Measurements from ENCODE around the gene FCER1G.

The FCER1G gene

DNA sequence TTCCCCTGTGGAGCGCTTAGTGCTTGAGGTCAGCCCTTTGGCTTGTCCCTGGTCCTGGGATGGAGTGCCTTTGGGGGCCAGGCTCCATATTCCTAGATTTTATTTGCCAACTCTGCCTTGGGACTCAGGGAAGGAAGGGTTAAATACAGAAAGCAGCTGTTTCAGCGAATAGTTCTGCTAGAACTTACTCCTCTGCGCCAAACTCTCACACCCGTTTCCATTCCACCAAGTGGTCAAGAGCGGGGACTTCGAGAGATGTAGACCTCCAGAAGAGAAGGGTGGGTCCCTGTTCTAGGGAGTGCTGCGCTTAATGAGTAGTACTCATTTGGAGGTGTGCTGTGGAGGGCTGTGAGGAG lies 10.1 kb downstream of the FCER1G start:
- no peak overlapping the region for H3K4me3 ChIP-seq (IDR thresholded peaks at IDR 0.05; ENCODE audit: insufficient read depth, low read depth, low read length)
- no peaks in the 10 kb centered on the region for H4K20me1 ChIP-seq (ENCODE audit: insufficient read depth)
- H2AFZ ChIP-seq (ENCODE audit: low read depth): peak overlapping the region; percentile 70
- H3K9ac ChIP-seq: no peak overlapping the region
- H3K27ac ChIP-seq: peak overlapping the region; percentile 16
- peaks cover 3% of the 10 kb centered on the region; the same call in 1 of the 2 replicates for H3K36me3 ChIP-seq (ENCODE audit: insufficient read depth)
- H3K4me1 ChIP-seq (ENCODE audit: low read depth, poor library complexity, severe bottlenecking): peaks cover 23% of the 10 kb centered on the region
- H3K27me3 ChIP-seq (ENCODE audit: insufficient read depth, low read depth): no peaks in the 10 kb centered on the region
- peaks cover 10% of the 10 kb centered on the region for H3K79me2 ChIP-seq (ENCODE audit: insufficient read depth, low read depth)
- TF ChIP-seq, protein P1, sequence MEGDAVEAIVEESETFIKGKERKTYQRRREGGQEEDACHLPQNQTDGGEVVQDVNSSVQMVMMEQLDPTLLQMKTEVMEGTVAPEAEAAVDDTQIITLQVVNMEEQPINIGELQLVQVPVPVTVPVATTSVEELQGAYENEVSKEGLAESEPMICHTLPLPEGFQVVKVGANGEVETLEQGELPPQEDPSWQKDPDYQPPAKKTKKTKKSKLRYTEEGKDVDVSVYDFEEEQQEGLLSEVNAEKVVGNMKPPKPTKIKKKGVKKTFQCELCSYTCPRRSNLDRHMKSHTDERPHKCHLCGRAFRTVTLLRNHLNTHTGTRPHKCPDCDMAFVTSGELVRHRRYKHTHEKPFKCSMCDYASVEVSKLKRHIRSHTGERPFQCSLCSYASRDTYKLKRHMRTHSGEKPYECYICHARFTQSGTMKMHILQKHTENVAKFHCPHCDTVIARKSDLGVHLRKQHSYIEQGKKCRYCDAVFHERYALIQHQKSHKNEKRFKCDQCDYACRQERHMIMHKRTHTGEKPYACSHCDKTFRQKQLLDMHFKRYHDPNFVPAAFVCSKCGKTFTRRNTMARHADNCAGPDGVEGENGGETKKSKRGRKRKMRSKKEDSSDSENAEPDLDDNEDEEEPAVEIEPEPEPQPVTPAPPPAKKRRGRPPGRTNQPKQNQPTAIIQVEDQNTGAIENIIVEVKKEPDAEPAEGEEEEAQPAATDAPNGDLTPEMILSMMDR (conservative IDR thresholded peaks at IDR 0.05; ENCODE audit: low read depth, low read length): no peak
- H3K4me2 ChIP-seq: peak overlapping the region; percentile 57

DNA sequence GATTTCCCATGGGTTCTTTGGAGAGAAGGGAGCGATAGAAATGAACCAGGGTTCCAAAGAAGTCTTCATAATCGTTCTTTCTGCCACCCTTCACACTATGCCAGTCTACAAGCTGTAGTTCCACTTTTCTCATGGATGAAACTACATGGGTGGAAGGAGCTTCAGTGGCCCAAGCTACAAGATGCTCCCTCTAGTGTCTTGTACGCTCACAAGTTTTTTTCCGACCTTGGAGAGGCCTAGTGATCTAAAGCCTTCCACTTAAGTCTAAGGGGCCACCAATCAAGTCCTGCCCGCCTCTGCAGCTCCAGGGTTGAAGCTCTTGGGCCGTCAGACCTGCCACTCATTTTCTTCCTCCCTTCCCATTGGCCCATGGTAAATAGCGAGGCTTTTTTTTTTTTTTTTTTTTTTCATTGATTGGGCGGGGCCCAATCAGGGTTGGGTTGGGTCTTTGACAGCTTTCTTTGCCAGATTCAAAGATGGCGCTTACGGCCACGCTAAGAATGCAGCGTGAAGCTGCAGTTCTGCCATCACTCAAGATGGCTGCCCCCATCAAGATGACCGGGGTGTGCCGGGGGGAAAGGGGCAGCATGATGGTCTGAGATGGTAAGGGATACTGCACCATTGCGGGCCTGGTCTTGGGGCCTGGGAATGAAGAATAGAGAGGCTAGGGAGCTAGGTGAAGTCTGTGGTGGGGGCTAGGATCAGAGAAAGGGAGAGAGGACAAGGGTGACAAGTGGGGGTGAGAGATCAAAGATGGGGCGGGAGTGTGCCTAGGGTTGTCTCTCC lies 10.6 kb downstream of the FCER1G start, which contains the start of gene TOMM40L:
Gene TOMM40L (plus strand): TSS at position 527 of the 786 bp plus-strand sequence. CDS start 430 bp downstream, outside the sequence.
- Histone ChIP-seq H3K4me1 (ENCODE audit: low read depth, poor library complexity, severe bottlenecking) (peaks cover 23% of the 10 kb centered on the region), H3K79me2 (ENCODE audit: insufficient read depth, low read depth) (peaks cover 10% of the 10 kb centered on the region), H3K36me3 (ENCODE audit: insufficient read depth) (peaks cover 3% of the 10 kb centered on the region; the same call in 1 of the 2 replicates)

DNA sequence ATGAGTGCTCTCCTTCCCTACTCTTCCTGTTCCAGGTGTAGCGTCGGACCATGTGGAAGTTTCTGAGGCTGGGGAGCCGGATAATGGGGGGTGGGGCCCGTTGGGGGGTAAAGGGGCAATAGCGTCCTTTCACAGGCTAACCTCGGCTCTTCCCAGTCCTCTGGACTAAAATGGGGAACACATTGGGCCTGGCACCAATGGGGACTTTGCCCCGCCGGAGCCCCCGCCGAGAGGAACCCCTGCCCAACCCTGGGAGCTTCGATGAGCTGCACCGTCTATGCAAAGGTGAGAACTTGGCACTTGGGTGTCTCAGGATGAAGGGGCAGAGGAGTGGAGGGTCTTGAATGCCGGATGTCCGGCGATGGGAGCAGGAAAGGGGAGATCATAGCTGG lies 11.2 kb downstream of the FCER1G start:
- no peaks in the 10 kb centered on the region for H4K20me1 ChIP-seq (ENCODE audit: insufficient read depth)
- H3K27ac ChIP-seq: peak overlapping the region; percentile 62
- peaks cover 10% of the 10 kb centered on the region for H3K79me2 ChIP-seq (ENCODE audit: insufficient read depth, low read depth)
- peak overlapping the region; percentile 72 for H3K4me2 ChIP-seq
- peak overlapping the region; percentile 79 for H3K9ac ChIP-seq
- peaks cover 3% of the 10 kb centered on the region; the same call in 1 of the 2 replicates for H3K36me3 ChIP-seq (ENCODE audit: insufficient read depth)
- H3K4me1 ChIP-seq (ENCODE audit: low read depth, poor library complexity, severe bottlenecking): peaks cover 23% of the 10 kb centered on the region
- no peaks in the 10 kb centered on the region for H3K27me3 ChIP-seq (ENCODE audit: insufficient read depth, low read depth)
- peak overlapping the region; percentile 69 for H2AFZ ChIP-seq (ENCODE audit: low read depth)
- peak overlapping the region; percentile 100 for H3K4me3 ChIP-seq (IDR thresholded peaks at IDR 0.05; ENCODE audit: insufficient read depth, low read depth, low read length)
- TF ChIP-seq, protein P1 (conservative IDR thresholded peaks at IDR 0.05; ENCODE audit: low read depth, low read length): no peak

More for the DNA sequence above, 10.6 kb downstream of the FCER1G start, which contains the start of gene TOMM40L:
- Histone ChIP-seq H2AFZ (ENCODE audit: low read depth) (peak within 1 kb of the TSS; percentile 70), H3K27ac (peak within 1 kb of the TSS; percentile 62), H3K4me3 (IDR thresholded peaks at IDR 0.05; ENCODE audit: insufficient read depth, low read depth, low read length) (peak within 1 kb of the TSS; percentile 100), H3K9ac (peak within 1 kb of the TSS; percentile 79), H3K27me3 (ENCODE audit: insufficient read depth, low read depth) (no peaks in the 10 kb centered on the region), H3K4me2 (peak within 1 kb of the TSS; percentile 72), H4K20me1 (ENCODE audit: insufficient read depth) (no peaks in the 10 kb centered on the region)
- TF ChIP-seq, protein P1 (conservative IDR thresholded peaks at IDR 0.05; ENCODE audit: low read depth, low read length): peak; percentile 95

GRCh38 chr1:161226759-161227158 lies 11.7 kb downstream of the FCER1G start:
- H3K79me2 ChIP-seq (ENCODE audit: insufficient read depth, low read depth): peaks cover 10% of the 10 kb centered on the region
- no peaks in the 10 kb centered on the region for H4K20me1 ChIP-seq (ENCODE audit: insufficient read depth)
- peaks cover 23% of the 10 kb centered on the region for H3K4me1 ChIP-seq (ENCODE audit: low read depth, poor library complexity, severe bottlenecking)
- H3K4me2 ChIP-seq: peak overlapping the region; percentile 72
- TF ChIP-seq, protein P1 (conservative IDR thresholded peaks at IDR 0.05; ENCODE audit: low read depth, low read length): no peak
- H3K27me3 ChIP-seq (ENCODE audit: insufficient read depth, low read depth): no peaks in the 10 kb centered on the region
- peak overlapping the region; percentile 62 for H3K27ac ChIP-seq
- H3K36me3 ChIP-seq (ENCODE audit: insufficient read depth): peaks cover 3% of the 10 kb centered on the region; the same call in 1 of the 2 replicates
- peak overlapping the region; percentile 69 for H2AFZ ChIP-seq (ENCODE audit: low read depth)
- H3K4me3 ChIP-seq (IDR thresholded peaks at IDR 0.05; ENCODE audit: insufficient read depth, low read depth, low read length): peak overlapping the region; percentile 100
- peak overlapping the region; percentile 79 for H3K9ac ChIP-seq
